NB4 (cell line): ENCODE results near the gene MAP3K14.

Experiments
- DNase-seq: peaks from one replicate; pipeline ENCODE4 v3.0.0; 2010; ENCODE audit warnings: low read depth
- H3K4me3 ChIP-seq: one replicate; pipeline ENCODE4 v1.5.1; 2011; ENCODE audit warnings: mild to moderate bottlenecking, low read depth, low read length, moderate library complexity
- MAX ChIP-seq: IDR thresholded peaks from 2 replicates; pipeline ENCODE4 v1.6.1; 2011; ENCODE audit warnings: low read depth, low read length
- MYC ChIP-seq: IDR thresholded peaks from 2 replicates; pipeline ENCODE4 v1.6.1; 2011; ENCODE audit warnings: low read depth, low read length
- POLR2A ChIP-seq: IDR thresholded peaks from 2 replicates; pipeline ENCODE4 v1.6.1; 2011; ENCODE audit warnings: mild to moderate bottlenecking; ENCODE audit not compliant: insufficient read length; ENCODE audit errors: extremely low read depth
- TF ChIP-seq, protein P1 (sequence below): IDR thresholded peaks from one replicate; pipeline ENCODE4 v1.5.1; 2012; ENCODE audit warnings: low read depth, low read length

MAP3K14 gene

GRCh38 chr17:45243750-45244149 is 73.1 kb downstream of the MAP3K14 start:
- H3K4me3 ChIP-seq: no peak overlapping the region
- no peak for DNase-seq
- TF ChIP-seq, protein P1, sequence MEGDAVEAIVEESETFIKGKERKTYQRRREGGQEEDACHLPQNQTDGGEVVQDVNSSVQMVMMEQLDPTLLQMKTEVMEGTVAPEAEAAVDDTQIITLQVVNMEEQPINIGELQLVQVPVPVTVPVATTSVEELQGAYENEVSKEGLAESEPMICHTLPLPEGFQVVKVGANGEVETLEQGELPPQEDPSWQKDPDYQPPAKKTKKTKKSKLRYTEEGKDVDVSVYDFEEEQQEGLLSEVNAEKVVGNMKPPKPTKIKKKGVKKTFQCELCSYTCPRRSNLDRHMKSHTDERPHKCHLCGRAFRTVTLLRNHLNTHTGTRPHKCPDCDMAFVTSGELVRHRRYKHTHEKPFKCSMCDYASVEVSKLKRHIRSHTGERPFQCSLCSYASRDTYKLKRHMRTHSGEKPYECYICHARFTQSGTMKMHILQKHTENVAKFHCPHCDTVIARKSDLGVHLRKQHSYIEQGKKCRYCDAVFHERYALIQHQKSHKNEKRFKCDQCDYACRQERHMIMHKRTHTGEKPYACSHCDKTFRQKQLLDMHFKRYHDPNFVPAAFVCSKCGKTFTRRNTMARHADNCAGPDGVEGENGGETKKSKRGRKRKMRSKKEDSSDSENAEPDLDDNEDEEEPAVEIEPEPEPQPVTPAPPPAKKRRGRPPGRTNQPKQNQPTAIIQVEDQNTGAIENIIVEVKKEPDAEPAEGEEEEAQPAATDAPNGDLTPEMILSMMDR: no peak
- TF ChIP-seq POLR2A (no peak), MYC (no peak), MAX (no peak)

DNA sequence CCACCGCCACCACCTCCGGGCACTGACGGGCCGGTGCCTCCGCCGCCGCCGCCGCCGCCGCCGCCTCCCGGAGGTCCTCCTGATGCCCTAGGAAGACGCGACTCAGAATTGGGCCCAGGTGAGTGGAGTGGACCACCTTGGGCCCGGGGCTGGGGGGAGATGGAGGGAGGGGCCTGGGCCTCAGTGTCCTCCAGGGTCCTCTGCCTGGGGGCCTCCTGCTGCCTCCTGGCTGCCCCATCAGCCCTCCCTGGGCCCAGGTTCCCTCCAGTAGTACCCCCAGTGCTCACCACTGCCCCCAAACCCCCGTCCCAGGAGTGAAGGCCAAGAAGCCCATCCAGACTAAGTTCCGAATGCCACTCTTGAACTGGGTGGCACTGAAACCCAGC is 74.8 kb downstream of the MAP3K14 start:
- H3K4me3 ChIP-seq: no peak overlapping the region
- TF ChIP-seq, protein P1: no peak
- TF ChIP-seq MAX: no peak
- TF ChIP-seq POLR2A: no peak

DNA sequence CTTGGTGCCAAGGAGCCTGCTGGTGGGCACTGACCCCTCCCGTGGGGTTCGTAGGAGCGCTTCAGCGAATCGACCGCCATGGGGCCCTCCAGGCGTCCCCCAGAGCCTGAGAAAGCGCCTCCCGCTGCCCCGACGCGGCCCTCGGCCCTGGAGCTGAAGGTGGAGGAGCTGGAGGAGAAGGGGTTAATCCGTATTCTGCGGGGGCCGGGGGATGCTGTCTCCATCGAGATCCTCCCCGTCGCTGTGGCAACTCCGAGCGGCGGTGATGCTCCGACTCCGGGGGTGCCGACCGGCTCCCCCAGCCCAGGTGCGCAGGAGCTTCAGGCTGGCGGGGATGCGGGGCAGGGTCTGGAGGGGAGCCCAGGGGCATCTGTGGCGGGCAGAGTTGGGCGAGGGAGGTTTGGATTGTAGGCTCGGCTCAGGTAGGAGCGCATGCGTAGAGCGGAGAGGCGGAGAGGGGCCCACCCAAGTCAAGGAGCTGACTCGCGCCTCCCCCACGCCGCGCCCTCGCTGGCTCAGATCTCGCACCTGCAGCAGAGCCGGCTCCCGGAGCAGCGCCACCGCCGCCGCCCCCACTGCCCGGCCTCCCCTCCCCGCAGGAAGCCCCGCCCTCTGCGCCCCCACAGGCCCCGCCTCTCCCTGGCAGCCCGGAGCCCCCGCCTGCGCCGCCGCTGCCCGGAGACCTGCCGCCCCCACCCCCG is 75.3 kb downstream of the MAP3K14 start:
- H3K4me3 ChIP-seq: no peak overlapping the region
- TF ChIP-seq POLR2A: no peak
- TF ChIP-seq, protein P1: no peak
- no peak for TF ChIP-seq MAX
- no peak for TF ChIP-seq MYC
- no peak for DNase-seq

More for the DNA sequence above, 74.8 kb downstream of the MAP3K14 start:
- no peak for DNase-seq

- no peak for DNase-seq
- TF ChIP-seq POLR2A (no peak), MAX (no peak), MYC (no peak)
- TF ChIP-seq, protein P1: no peak
- no peak overlapping the region for H3K4me3 ChIP-seq
Measured at GRCh38 chr17:45240905-45241327, 75.9 kb downstream of the MAP3K14 start.

GRCh38 chr17:45238155-45238774 is 78.6 kb downstream of the MAP3K14 start:
- no peak for DNase-seq

More at GRCh38 chr17:45238155-45238774, 78.6 kb downstream of the MAP3K14 start:
- TF ChIP-seq POLR2A: no peak
- TF ChIP-seq, protein P1: no peak
- TF ChIP-seq MAX: no peak
- no peak for TF ChIP-seq MYC
- no peak overlapping the region for H3K4me3 ChIP-seq
